ENCODE results near the gene MUC4. TPM values are rescaled to one million over a fixed set of nuclear protein-coding genes. Genes with fewer than 3 reads are reported as not detected.

Gene MUC4
- total RNA-seq, 2 donors from 2014 or later = 0.35 to 2.3 TPM

GRCh38 chr3:195835791-195836190, 24.1 kb upstream of the MUC4 start:
- Histone ChIP-seq H3K9ac (ENCODE audit: extremely low read depth, low read length, poor library complexity, severe bottlenecking) (no peak overlapping the region), H3K27me3 (ENCODE audit: control insufficient read depth, insufficient read depth, low read length, poor library complexity, severe bottlenecking) (no peaks in the 10 kb centered on the region), H3K4me3 (ENCODE audit: low read length) (no peak overlapping the region), H3K9me3 (ENCODE audit: control insufficient read depth, low read length) (no peaks in the 10 kb centered on the region), H3K36me3 (ENCODE audit: control insufficient read depth, insufficient read depth, low read length) (no peaks in the 10 kb centered on the region), H3K4me1 (ENCODE audit: control insufficient read depth, insufficient read depth, low read length) (no peaks in the 10 kb centered on the region), H3K27ac (ENCODE audit: low read depth, low read length) (no peak overlapping the region)
- peaks cover 9% of the 10 kb centered on the region for H3K4me1 Mint-ChIP-seq
- H3K4me3 Mint-ChIP-seq = no peak overlapping the region
- H3K9me3 Mint-ChIP-seq = peaks cover 6% of the 10 kb centered on the region
- H3K36me3 Mint-ChIP-seq (ENCODE audit: low read depth) = peaks cover 5% of the 10 kb centered on the region
- TF ChIP-seq CTCF (conservative IDR thresholded peaks at IDR 0.05) = no peak
- DNase-seq = no peak
- no peaks in the 10 kb centered on the region for H3K27me3 Mint-ChIP-seq (ENCODE audit: insufficient read depth)
- WGBS, 2 experiments (ENCODE audit: insufficient coverage in 1 of 2, insufficient read length in 1 of 2) = 88 to 96% methylated on average over 10 to 14 of the region's 14 CpGs
- H3K27ac Mint-ChIP-seq = no peak overlapping the region

GRCh38 chr3:195834675-195835583, 23.2 kb upstream of the MUC4 start:
- Mint-ChIP-seq H3K9me3 (peaks cover 6% of the 10 kb centered on the region), H3K4me3 (no peak overlapping the region), H3K27me3 (ENCODE audit: insufficient read depth) (no peaks in the 10 kb centered on the region), H3K27ac (no peak overlapping the region), H3K36me3 (ENCODE audit: low read depth) (peaks cover 5% of the 10 kb centered on the region), H3K4me1 (peaks cover 9% of the 10 kb centered on the region)
- 93 to 97% methylated on average over 19 to 29 of the region's 29 CpGs for WGBS, 2 experiments (ENCODE audit: insufficient coverage in 1 of 2, insufficient read length in 1 of 2)
- Histone ChIP-seq H3K9me3 (ENCODE audit: control insufficient read depth, low read length) (no peaks in the 10 kb centered on the region), H3K36me3 (ENCODE audit: control insufficient read depth, insufficient read depth, low read length) (no peaks in the 10 kb centered on the region), H3K4me3 (ENCODE audit: low read length) (no peak overlapping the region), H3K4me1 (ENCODE audit: control insufficient read depth, insufficient read depth, low read length) (peaks cover under 1% of the 10 kb centered on the region), H3K27ac (ENCODE audit: low read depth, low read length) (no peak overlapping the region), H3K27me3 (ENCODE audit: control insufficient read depth, insufficient read depth, low read length, poor library complexity, severe bottlenecking) (no peaks in the 10 kb centered on the region), H3K9ac (ENCODE audit: extremely low read depth, low read length, poor library complexity, severe bottlenecking) (no peak overlapping the region)
- TF ChIP-seq CTCF (conservative IDR thresholded peaks at IDR 0.05) = no peak
- no peak for DNase-seq

- no peaks in the 10 kb centered on the region for H3K9me3 Mint-ChIP-seq
- peaks cover 4% of the 10 kb centered on the region for H3K4me1 ChIP-seq (ENCODE audit: control insufficient read depth, insufficient read depth, low read length)
- no peak overlapping the region for H3K9ac ChIP-seq (ENCODE audit: extremely low read depth, low read length, poor library complexity, severe bottlenecking)
- no peak overlapping the region for H3K27ac ChIP-seq (ENCODE audit: low read depth, low read length)
- no peak overlapping the region for H3K4me3 Mint-ChIP-seq
- no peak overlapping the region for H3K27ac Mint-ChIP-seq
- H3K36me3 ChIP-seq (ENCODE audit: control insufficient read depth, insufficient read depth, low read length) = no peaks in the 10 kb centered on the region
- H3K4me1 Mint-ChIP-seq = no peaks in the 10 kb centered on the region
- H3K27me3 Mint-ChIP-seq (ENCODE audit: insufficient read depth) = no peaks in the 10 kb centered on the region
- TF ChIP-seq CTCF (conservative IDR thresholded peaks at IDR 0.05) = no peak
- H3K9me3 ChIP-seq (ENCODE audit: control insufficient read depth, low read length) = no peaks in the 10 kb centered on the region
- H3K4me3 ChIP-seq (ENCODE audit: low read length) = no peak overlapping the region
- H3K27me3 ChIP-seq (ENCODE audit: control insufficient read depth, insufficient read depth, low read length, poor library complexity, severe bottlenecking) = no peaks in the 10 kb centered on the region
- 91 to 94% methylated on average over 13 to 16 of the region's 16 CpGs for WGBS, 2 experiments (ENCODE audit: insufficient coverage in 1 of 2, insufficient read length in 1 of 2)
- H3K36me3 Mint-ChIP-seq (ENCODE audit: low read depth) = no peaks in the 10 kb centered on the region
- no peak for DNase-seq
Observed at GRCh38 chr3:195829897-195830254, 18.1 kb upstream of the MUC4 start.
